Lung microvascular endothelial cell (primary cell): ENCODE measurements around the gene SC5D. TPM values are rescaled to one million over a fixed set of nuclear protein-coding genes. Genes with fewer than 3 reads are reported as not detected.

ENCODE experiments used
- DNase-seq, 2 donors: peaks; one replicate each; pipeline versions ENCODE4 v3.0.0 to v3.0.0-alpha.2; 2010; ENCODE audit warnings: low read depth in 2 of 2
- total RNA-seq: library from RNA; depleted of rRNA; stranded (reverse); fragments of >200 nt; gene quantifications from 2 replicates; pipeline ENCODE4 v1.2.1, GENCODE V29; 2014

Gene SC5D
- total RNA-seq, 1 donor from 2014 or later, result 31.7 TPM

DNA sequence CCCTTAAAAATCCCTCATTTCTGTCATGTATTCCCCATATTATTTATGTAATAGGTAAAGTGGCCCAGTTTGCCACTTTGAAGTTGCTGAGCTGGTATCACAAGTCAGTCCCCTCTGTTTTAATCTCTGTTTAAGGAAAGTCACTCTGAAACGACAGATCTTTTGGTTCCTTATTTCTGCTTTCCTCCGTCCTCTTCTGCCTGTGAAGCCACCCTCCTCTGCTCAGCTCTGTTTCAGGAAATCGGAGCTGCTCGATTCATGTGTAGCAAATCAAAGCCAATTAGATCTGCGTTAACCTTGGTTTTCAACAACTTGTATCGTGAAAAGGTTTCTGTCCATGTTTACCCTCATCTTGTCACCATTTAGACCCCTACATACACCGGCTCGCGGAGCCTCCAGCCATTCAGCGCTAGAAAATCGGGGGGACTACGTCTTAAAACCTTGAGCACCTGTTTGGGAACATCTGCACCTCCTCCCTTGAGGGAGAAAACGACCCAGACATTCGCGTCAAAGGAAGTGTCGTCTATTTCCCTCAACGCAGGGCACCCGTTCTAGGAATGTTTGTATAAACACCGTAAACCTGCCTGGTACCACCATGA, 576 bp upstream of the SC5D start:
- no peak for DNase-seq

DNA sequence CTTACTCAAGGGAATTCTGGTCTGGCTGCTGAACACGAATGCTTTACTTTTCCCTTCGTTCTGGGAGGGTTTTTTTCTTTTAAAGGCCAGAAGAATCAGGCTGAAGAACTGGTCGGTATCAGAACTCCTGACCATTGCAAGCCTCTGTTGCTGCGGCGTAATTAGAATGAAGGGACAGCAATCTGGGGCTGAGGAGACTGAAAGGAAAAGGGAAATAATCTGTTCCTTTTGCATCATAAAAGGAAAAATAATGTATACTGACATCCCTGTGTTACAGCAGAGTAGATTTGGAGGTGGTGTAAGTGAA, 670 bp downstream of the SC5D start:
- peak in 1 of 2 donors; percentile 52 for DNase-seq

DNA sequence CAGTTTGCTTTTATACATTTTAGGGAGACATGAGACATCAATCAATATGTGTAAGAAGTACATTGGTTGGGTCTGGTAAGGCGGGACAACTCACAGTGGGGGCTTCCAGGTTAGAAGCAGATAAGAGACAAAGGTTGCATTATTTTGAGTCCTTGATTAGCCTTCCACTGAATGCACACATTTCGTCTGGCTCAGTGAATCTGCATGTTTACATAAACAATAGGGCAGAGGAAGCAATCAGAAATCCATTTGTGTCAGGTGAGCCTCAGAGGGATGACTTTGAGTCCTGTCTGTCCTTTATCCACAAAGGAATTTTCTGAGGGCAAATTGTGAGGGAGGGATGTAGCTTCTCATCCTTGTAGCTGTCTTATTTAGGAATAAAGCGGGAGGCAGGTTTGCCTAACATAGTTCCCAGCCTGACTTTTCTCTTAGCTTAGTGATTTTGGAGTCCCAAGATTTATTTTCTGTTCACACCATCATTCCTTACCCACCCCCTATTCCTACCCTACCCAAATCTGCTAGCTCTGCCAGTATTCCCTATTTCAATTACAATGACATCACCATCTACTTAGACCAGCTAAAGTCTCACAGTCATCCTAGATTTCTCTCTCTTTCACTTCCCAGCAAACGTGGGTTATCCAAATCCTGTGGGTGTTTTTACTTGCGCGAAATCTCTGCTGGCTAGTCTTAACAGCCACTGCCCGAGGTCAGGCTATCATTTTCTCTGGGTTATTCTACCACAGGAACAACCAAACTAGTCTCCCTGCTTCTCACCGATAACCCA, 2.9 kb downstream of the SC5D start:
- no peak for DNase-seq

DNA sequence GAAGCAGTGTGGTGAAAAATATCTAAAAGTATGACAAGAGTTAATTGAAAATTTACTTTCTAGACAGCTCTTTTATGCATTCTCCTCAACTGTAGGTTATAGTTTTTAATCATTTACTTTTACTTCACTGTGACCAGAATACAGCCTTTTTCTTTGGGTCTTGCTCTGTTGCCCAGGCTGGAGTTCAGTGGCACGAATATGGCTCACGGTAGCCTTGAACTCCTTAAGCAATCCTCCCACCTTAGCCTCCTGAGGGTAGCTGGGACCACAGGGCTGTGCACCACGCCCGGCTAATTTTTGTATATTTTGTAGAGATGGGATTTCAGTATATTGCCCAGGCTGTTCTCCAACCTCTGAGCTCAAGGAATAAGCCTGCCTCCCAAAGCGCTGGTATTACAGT, 5.3 kb downstream of the SC5D start:
- DNase-seq, result no peak

DNA sequence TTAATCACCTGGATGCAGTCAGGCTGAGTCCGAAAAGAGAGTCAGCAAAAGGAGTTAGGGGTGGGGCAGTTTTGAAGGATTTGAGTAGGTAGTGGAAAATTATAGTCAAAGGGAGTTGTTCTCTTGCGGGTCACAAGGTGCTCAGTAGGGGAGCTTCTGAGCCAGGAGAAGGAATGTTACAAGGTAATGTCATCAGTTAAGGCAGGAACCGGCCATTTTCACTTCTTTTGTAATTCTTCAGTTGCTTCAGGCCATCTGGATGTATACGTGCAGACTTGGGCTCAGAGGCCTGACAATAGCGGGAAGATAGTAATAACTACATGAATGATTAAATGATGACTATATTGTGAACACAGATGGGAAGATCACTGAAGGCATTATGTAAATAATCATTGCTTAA, 6.2 kb downstream of the SC5D start:
- DNase-seq, result no peak

DNA sequence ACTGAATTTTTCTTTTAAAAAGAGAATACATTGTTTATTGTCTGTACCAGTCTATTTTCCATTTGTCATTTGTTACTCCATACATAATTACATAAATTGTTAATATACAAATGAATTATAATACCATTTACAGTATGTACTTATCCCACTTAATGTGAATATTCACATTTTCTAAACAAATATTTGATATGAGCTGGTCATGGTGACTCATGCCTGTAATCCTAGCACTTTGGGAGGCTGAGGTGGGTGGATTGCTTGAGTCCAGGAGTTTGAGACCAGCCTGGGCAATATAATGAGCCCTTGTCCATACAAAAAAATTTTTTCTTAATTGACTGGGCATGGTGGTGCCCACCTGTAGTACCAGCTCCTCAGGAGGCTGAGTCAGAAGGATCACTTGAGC, 6.8 kb downstream of the SC5D start:
- DNase-seq, result no peak

DNA sequence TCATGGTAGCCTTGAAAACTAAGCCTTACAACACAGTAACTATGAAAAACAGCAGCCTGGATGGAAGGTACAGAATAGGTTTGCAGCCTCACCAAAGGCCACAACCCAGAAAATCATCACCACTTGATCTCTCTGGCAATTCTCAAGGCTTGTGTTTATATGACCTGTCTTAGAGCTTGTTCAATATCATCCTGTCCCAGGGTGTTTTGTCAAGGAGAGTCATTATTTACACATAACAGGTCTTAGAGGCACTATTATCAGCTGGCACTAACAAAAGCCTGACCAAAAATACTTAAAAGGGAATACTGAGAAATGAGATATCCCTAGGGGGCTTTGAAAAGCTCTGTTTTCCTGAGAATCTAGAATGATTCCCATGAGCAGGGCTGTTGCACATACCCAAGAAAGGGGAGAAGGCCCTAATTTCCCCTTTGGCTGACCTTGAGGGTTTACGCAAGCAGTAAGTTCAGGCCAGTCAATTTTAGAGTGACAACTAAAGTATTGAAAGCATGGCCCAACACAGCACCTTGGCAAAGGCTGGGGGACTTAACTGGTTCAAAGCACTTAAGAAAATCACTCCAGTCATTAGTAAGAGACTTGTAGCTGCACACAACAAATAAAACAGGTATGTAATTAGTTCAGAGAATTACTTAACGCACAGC, 7.9 kb downstream of the SC5D start:
- DNase-seq, result no peak

DNA sequence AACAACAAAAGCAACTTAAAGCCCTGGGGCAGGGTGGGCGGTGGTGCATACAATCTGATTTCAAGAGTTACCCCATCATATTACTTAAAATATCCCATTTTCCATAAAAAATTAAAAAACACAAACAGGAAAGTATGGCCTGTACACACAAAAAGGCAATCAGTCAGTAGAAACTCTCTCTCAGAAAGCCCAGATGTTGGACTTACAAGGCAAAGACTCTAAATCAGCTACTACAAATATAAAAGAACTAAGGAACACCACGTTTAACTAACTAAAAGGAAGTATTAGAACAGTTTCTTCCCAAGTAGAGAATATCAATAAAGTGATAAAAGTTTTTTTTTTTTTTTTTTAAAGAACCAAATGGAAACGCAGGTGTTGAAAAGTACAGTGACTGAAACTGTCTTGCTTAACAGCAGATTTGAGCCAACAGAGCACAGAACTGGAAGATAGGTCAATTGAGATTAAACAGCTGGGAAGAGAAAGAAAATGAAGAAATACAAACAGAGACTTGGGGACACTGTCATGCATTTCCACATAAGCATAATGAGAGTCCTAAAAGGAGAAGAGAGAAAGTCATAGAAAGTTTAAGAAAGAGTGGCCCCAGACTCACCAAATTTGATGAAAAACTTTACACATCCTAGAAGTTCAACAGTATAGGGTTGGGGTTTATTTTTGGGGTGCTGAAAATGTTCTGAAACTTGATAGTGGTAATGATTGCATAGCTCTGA, 8.6 kb downstream of the SC5D start:
- DNase-seq, result no peak

DNA sequence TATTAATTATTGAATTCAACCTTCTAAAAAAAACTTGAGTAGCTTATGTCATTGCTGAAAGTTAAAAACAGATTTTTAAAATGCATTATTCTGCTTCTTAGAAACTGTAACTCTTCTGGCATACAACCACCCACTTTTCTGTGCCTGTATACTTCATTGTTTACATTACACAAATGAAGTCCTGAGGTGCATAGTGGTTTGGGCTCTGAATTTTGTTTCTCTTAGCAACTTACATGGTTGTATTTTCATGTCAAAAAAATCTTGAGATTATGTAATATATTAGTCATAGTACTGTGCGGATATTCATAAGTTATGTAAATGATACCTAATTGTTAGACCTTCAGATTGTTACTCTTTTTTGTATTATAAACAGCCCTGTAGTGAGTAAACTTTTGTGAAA, 12.2 kb downstream of the SC5D start:
- DNase-seq, result no peak

DNA sequence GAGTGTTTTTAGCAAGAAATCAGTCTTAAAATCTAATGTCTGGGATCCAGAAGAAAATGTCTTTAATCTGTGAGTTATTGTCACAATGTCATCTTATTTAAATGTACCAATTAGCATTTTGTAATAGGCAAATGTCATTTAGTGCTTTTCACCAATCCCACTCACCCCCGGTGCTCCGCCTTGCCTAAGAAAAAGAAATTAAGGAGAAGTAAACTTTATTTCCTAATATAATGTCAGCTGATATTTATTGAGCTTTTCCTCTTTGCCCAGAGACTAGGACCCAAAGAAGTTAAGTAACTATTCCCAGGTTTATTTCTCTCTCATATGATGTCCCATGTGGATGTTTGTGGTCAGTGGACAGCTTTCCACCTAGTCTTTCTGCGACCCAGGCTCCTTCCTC, 16.2 kb downstream of the SC5D start:
- DNase-seq, result no peak

DNA sequence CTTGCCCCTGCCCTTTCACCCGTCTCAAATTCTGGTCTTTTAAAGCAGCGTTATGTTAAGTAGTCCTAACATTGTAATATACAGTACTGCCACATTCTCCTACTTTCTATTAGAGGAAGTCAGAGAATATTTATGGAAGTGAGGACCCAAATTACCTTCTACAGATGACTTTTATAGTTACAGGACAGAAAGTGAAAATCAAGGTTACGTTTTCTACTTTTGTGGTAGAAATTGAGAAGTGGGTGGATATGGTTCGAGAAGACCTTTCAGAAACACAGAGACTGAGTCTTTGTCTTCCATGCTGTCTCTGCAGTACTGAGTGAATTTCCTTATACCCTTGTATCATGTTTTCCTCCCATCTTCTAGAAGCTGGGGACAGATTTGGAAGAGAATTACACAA, 17.1 kb downstream of the SC5D start:
- DNase-seq, result no peak

DNA sequence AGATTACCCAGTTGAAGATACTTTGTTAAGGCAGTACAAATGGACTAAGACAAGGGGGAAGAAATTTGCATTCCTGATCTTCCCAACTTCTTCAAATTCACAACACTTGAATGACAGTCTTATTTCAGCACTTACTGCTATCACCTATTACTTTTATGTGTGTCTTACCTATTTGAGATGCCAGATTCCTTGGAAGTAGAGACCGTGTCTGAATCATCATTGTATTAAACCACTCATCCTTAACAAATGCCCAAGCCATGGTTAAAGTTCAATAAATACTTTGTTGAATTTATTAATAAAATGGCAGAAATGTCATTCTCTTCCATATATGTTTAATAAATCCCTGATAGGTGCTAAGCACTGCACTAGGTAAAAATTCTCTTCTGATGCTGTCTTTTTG, 18.3 kb downstream of the SC5D start:
- DNase-seq, result no peak

DNA sequence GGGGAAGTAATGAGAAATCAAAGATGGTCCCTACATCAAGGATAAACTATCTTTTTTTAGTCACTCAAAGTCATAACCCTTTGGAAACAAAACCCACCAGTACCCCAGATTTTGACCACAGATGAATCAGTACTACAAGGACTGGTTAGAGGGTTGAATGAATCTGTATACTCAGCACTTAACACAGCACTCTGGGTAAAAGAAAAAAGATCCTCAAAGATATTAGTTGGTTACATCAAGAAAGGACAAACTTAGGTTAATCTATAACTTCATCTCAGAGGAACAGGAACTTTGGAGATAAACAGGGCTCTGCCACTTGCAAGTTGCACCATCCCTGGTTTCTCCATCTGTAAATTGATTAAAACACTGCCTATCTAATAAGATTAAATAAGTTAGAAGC, 18.8 kb downstream of the SC5D start:
- DNase-seq, result no peak

DNA sequence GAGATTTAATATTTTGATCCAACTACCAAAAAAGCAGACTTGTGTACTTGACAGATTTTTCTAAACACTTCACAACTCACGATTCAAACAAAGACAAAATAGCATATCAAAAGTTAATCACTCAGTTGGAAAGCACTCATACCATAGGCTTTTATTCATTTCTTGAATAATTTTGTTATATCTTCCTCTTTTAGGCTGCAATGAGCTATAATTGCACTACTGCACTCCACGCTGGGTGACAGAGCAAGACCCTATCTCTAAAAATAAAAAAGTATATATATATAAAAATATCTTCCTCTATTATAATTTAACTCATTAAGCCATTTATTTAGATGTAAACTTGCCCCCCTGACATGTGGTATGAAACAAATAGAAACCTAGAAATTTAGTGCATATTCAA, 19.9 kb downstream of the SC5D start:
- DNase-seq, result no peak

DNA sequence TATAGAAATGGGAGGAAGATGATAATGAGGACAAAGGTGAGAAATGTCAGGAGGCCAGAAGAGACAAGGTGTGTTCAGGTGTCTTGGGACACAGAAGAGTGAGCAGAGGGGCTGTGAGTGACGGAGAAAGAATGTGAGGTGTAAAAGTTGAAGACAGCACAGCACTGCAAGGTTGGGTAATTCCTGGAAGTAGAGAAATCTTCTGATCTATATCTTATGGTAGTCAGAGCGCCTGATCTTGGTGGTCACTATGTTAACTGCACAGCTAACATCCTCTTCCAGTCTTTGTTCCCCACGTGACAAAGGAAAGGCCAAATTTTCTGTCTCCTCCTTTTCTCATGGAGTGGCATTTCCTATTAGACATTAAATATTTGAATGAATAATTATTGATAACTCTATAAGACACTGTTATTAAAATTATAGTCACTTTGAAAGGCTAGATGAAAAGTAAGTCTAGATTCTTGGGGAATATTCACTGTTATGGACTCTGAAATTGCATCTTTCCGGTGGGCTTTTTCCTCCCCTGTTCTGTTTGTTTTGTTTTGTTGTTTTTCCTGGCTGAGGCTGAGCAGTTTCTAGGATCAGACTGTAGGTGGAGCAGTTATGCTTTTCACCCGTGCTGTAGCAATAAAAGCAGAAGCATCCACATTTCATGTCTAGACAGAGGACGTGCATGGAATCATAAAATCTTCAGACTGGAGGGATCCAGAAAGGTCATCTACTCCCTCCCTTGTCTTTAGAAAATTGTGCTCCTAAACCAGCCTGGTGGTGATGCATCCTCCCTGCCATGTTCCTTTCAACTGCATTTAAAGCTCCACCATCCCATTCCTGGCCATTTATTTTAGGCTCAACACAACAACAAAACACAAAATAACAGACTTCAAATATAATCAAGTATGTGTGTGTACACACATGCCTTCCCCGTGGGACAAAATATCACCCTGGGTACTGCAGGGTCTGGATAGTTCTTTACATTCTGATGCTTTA, 26.6 kb downstream of the SC5D start:
- peak; percentile 47 to 53 for DNase-seq

DNA sequence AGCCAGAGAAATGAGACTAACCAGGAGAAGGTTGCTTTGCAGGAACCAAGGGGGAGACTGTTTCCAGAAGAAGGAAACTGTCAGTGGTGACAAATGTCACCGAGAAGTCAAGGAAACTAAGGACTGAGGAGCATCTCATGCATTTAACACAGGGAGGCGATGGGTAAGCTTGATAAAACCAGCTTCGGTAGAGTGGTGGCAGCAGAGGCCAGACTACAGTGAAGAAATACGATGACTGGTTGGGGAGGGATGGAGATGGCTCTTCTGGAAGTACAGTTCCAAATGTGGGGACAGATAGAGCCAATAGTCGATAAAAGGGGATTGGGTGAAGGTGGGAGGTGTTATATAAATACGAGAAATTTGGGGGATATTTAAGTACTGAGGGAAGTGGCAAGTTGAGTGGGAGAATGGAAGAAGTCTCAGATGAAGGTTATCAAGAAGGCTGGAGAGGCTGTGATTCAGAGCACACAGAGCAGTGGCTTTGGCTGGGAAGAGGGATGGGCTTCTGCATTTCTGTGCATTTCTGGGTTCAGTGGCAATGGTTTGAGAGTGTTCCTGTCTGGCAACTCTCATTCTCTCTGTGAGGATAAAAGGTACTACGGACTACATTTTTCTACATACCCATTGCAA, 29.2 kb downstream of the SC5D start:
- no peak for DNase-seq

DNA sequence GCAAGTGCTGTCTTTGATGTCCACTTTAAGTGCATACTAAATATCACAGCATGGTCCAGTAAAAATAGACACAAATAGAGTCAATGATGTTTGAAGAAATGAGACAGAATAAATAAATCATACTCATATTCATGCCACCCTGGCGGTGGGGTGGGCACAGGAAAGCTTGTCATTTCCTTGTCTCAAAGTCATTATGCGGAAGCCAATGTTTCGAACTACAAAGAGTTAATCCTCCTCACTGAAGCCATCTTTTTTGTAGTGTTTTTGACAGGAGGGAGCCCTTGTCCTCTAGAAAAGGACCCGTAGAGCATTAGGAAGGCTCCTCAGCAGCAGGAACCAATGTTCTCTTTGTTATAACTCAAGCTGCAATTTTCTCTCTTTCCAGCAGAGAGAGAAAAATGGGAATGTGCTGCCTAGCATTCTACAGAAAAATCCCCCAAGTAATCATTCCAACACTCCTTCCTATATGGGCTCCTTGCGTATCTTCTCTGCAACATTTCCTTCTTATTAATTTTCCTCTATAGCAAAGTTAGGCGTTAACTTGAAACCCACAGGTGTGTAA, 30.6 kb downstream of the SC5D start:
- DNase-seq, result no peak

DNA sequence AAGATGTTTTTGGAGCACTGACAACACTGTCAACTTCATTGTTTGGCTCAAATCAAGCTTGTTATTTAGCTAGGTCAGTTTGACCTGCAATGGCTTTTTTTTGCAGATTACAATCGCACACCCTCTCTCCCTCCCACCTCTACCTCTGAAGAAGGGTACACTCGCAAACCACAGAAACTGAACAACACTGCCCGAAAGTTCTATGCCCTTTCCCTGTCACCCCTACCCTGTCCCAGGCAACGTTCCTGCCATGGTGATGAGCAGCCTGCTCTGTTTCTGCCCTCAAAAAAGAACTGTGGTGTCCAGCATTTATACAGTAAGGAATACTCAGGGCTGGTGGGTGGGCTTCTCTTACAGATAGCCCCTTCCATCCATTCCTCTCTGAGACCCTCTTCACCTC, 33.7 kb downstream of the SC5D start:
- DNase-seq, result no peak

DNA sequence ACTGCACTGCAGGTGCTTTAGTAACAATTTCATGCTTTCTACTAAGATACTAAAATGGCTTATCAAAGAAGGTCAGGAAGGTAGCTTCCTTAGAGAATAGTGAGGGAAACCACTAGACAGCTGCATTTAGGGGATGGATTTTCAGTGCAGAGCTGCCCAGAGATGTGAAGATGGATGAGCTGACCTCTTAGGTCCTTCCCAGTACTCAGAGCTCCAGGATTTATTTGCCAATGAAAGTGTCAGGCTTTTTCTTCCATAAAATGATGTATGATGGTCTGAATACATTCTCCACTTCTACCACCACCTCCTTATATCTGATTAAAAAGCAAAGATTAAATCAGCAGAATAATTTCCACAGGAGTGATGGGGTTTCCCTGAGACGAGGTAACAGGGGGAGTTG, 35.0 kb downstream of the SC5D start:
- no peak for DNase-seq

DNA sequence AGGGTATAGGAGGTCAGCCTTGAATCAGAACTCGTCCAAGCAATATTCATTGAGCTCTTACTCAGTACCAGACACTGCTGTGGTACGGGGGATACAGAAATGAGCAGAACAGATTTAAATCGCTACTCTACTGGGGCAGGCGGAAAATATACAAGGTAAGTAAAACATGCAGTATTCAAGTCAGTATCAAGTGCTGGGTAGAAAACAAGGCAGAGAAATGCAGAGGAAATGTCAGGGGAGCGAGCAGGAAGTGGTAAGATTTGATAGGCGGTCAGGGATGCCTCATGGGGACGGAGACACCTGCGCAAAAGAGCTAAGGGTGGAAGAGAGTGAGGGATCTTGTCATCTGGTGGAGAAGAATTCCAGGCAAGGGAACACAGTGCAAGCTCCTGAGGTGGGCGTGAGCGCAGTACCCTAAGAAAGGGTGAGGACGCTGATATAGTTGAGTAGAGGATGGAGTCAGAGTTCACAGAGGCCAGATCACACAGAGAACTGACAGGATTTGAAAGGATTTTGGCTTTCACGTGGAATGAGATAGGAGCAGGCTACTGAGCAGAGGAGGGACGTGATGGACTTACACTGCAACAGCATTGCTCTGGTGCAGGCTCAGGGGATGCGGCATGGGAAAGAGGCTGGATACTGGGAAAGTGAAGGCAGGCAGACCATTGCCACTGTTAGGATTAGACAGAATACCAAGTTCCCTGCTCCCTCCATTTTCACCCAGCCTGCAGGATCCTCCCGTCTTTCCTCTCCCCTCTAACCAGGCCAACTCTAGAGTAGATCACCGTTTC, 35.8 kb downstream of the SC5D start:
- no peak for DNase-seq
